GM12873 (cell line): ENCODE measurements around the gene TAS2R38.

Experiments used
- TF ChIP-seq, protein P1 (sequence below): IDR thresholded peaks from 2 replicates; pipeline ENCODE4 v1.5.1; 2012; ENCODE audit warnings: low read depth, mild to moderate bottlenecking, moderate library complexity, low read length, control low read depth; ENCODE audit not compliant: insufficient read depth; ENCODE audit errors: missing control alignments

The TAS2R38 gene

GRCh38 chr7:141949451-141949850 lies 24.1 kb downstream of the TAS2R38 start:
- TF ChIP-seq, protein P1, sequence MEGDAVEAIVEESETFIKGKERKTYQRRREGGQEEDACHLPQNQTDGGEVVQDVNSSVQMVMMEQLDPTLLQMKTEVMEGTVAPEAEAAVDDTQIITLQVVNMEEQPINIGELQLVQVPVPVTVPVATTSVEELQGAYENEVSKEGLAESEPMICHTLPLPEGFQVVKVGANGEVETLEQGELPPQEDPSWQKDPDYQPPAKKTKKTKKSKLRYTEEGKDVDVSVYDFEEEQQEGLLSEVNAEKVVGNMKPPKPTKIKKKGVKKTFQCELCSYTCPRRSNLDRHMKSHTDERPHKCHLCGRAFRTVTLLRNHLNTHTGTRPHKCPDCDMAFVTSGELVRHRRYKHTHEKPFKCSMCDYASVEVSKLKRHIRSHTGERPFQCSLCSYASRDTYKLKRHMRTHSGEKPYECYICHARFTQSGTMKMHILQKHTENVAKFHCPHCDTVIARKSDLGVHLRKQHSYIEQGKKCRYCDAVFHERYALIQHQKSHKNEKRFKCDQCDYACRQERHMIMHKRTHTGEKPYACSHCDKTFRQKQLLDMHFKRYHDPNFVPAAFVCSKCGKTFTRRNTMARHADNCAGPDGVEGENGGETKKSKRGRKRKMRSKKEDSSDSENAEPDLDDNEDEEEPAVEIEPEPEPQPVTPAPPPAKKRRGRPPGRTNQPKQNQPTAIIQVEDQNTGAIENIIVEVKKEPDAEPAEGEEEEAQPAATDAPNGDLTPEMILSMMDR = no peak

DNA sequence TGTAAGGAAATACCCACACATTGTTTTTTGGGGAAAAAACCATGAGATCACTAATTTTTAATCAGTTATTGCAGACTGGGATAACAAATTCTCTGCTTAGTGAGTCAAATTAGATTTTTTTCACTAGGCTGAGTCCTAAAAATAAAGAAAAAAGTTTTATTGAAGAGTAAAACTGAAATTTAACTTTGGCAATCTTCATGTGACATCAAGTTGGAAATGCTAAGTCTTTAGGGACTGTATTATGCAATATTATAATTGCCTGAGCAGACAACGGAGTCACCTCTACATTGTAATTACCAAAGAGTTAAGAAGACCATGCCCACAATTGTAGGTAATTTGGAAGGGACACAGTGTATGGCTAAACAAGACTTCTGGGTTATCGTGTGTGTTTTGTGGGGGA lies 24.6 kb downstream of the TAS2R38 start:
- TF ChIP-seq, protein P1 = no peak

DNA sequence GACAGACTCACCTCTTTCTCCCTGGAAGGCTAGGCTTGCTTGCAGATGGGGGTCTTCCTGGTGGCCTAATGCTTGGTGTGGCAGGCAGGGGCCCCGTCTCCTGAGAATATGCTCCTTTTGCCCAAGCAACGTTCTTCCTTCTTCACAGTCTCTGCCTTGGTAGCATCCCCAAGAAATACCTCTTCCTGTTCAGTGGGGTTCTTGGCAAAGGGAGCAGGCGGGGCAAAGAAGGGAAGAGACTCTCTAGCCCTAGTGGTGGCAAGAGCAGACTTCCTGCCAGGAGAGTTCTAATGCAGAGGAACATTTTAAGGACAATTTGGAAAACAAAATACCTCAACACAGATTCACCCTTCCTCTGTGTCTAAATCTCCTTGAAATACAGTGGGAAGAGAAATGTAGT lies 26.8 kb downstream of the TAS2R38 start, which contains the start of gene CLEC5A:
Gene CLEC5A (minus strand): TSS at position 179 of the 400 bp plus-strand sequence. CDS start 682 bp downstream, outside the sequence.
- TF ChIP-seq, protein P1 = no peak

DNA sequence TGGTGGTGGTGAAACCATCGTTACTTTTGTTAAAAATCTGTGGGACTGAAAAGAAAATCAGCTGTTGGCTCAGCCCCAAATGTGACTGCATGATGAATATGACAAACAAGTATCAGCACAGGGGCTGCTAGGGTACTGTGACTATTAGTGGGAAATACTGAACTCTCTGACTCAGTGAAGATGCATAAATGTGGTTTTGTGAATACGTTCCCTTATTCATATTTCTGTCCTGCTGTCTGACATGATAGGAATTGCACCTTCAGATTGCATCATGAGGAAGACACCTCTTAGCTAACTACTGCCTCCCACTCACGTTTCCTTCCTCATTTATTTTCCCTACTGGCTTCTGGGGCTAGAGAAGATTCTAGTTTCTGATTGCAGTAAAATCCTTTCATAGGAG lies 28.2 kb downstream of the TAS2R38 start:
- TF ChIP-seq, protein P1 = no peak

- TF ChIP-seq, protein P1 = no peak
These were observed 28.8 kb downstream of the TAS2R38 start for GRCh38 chr7:141944811-141945210.

GRCh38 chr7:141943846-141944245 lies 29.7 kb downstream of the TAS2R38 start:
- TF ChIP-seq, protein P1 = no peak

DNA sequence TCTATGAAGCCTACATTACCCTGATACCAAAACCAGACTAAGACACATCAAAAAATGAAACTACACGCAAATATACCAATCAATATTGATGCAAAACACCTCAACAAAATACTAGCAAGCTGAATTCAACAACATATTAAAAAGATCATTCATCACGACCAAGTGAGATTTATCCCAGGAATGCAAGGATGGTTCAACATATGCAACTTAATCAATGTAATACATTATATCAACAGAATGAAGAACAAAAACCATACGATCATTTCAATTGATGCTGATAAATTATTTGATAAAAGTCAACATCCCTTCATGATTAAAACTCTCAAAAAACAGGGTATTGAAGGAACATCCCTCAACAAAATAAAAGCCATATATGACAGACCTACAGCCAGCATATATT lies 32.5 kb downstream of the TAS2R38 start:
- TF ChIP-seq, protein P1 = no peak
